Measurements from ENCODE around the gene PPFIBP2. TPM values are rescaled to one million over a fixed set of nuclear protein-coding genes. Genes with fewer than 3 reads are reported as not detected.
A peak's percentile ranks its signal among the peaks of the same experiment; 100 is the strongest.

PPFIBP2 gene
- total RNA-seq, 4 donors from 2014 or later, result 68.2 to 139 (median 76.2) TPM

- no peak overlapping the region for H3K4me3 ChIP-seq
- H3K36me3 ChIP-seq, result peaks cover 12% of the 10 kb centered on the region
- WGBS, result 63% methylated on average over 9 of the region's 10 CpGs
- no peaks in the 10 kb centered on the region for H3K27me3 ChIP-seq
- H3K4me1 ChIP-seq, result peaks cover 32% of the 10 kb centered on the region
- peak overlapping the region; percentile 8 for H3K27ac ChIP-seq
- H3K9me3 ChIP-seq, result no peaks in the 10 kb centered on the region
- no peak for DNase-seq (ENCODE audit: low spot score in 2 of 2)
- no peak for TF ChIP-seq EP300 (IDR thresholded peaks at IDR 0.05)
- TF ChIP-seq CTCF (IDR thresholded peaks at IDR 0.05), result no peak
- no peak for TF ChIP-seq POLR2A (IDR thresholded peaks at IDR 0.05)
These were observed 157.8 kb downstream of the PPFIBP2 start for GRCh38 chr11:7671347-7672215.

GRCh38 chr11:7672276-7672959, 158.6 kb downstream of the PPFIBP2 start:
- Histone ChIP-seq H3K9me3 (no peaks in the 10 kb centered on the region), H3K36me3 (peaks cover 8% of the 10 kb centered on the region), H3K4me3 (peak overlapping the region; percentile 52), H3K27ac (peak overlapping the region; percentile 70), H3K27me3 (no peaks in the 10 kb centered on the region), H3K4me1 (peaks cover 38% of the 10 kb centered on the region)
- TF ChIP-seq POLR2A (IDR thresholded peaks at IDR 0.05) (no peak), EP300 (IDR thresholded peaks at IDR 0.05) (no peak), POLR2AphosphoS5 (IDR thresholded peaks at IDR 0.05) (no peak), CTCF (IDR thresholded peaks at IDR 0.05) (no peak)
- DNase-seq (ENCODE audit: low spot score in 2 of 2), result no peak
- WGBS, result 85% methylated on average over 13 of the region's 16 CpGs

GRCh38 chr11:7672960-7673723, 159.3 kb downstream of the PPFIBP2 start, which contains the start of gene CYB5R2:
Gene CYB5R2, minus strand, starts transcription at chr11:7673500. Its CDS starts 675 bp downstream, at chr11:7672825.
- no peaks in the 10 kb centered on the region for H3K9me3 ChIP-seq
- peak within 1 kb of the TSS; percentile 70 for H3K27ac ChIP-seq
- WGBS, result 8% methylated on average over 22 of the region's 40 CpGs
- DNase-seq (ENCODE audit: low spot score in 2 of 2), result peak in 1 of 2 donors; percentile 83
- peak within 1 kb of the TSS; percentile 52 for H3K4me3 ChIP-seq
- TF ChIP-seq POLR2AphosphoS5 (IDR thresholded peaks at IDR 0.05) (no peak), CTCF (IDR thresholded peaks at IDR 0.05) (no peak), POLR2A (IDR thresholded peaks at IDR 0.05) (no peak)
- H3K27me3 ChIP-seq, result no peaks in the 10 kb centered on the region
- peaks cover 42% of the 10 kb centered on the region for H3K4me1 ChIP-seq
- H3K36me3 ChIP-seq, result peaks cover 2% of the 10 kb centered on the region

- H3K4me3 ChIP-seq, result peak overlapping the region; percentile 52
- peak in 1 of 2 donors; percentile 81 for DNase-seq (ENCODE audit: low spot score in 2 of 2)
- peak overlapping the region; percentile 70 for H3K27ac ChIP-seq
- H3K36me3 ChIP-seq, result no peaks in the 10 kb centered on the region
- H3K4me1 ChIP-seq, result peaks cover 42% of the 10 kb centered on the region
- no peak for TF ChIP-seq EP300 (IDR thresholded peaks at IDR 0.05)
- TF ChIP-seq POLR2AphosphoS5 (IDR thresholded peaks at IDR 0.05), result no peak
- no peak for TF ChIP-seq CTCF (IDR thresholded peaks at IDR 0.05)
- TF ChIP-seq POLR2A (IDR thresholded peaks at IDR 0.05), result no peak
- 11% methylated on average over 18 of the region's 72 CpGs for WGBS
- no peaks in the 10 kb centered on the region for H3K9me3 ChIP-seq
- H3K27me3 ChIP-seq, result no peaks in the 10 kb centered on the region
These were observed 160.1 kb downstream of the PPFIBP2 start for GRCh38 chr11:7673724-7674434.
